GM18498 (cell line): ENCODE results near the gene LTBP2.

Source experiments
- ATAC-seq: cut with Tn5 transposase; IDR thresholded peaks from one replicate; pipeline ENCODE4 v1.9.1; 2021; ENCODE audit warnings: mild to moderate bottlenecking, moderate library complexity; ENCODE audit not compliant: unreplicated experiment

LTBP2 gene

DNA sequence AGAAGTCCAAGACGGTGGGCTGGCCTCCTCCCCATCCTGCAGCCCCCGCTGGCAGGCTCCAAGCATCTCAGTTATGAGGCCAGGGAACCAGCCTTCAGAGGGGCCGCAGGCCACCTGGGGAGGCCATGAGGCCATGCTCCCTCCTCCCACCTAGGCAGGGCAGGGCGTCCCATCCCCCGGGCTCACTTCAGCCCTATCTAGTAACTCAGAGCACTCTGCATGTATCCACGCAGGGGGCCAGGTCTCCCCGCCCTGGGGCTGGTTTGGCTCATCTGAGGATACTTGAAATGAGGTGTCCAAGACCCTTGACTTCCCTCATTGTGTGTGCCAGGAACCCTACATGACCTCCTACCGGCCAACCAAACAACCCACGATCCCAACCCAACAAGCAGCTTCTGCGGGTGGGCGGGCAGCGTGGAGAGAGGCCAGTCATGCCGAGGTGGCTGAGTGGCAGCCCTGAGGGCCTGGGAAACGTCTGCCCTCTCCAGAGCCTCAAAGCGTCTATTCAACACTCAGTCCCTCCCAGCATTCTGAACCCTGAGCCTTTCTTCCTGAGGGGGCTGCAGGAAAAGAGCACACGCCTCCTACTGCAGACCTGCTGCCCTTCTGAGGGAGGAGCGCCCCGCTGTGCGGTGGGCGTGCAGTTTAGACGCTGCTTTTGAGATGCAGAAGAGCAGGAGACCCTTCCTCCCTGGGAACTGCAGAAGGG is 101.7 kb downstream of the LTBP2 start:
- no peak for ATAC-seq

- ATAC-seq, result no peak
These were observed 102.3 kb downstream of the LTBP2 start for GRCh38 chr14:74509587-74510222.

- no peak for ATAC-seq
These were observed 103.1 kb downstream of the LTBP2 start for GRCh38 chr14:74508844-74509428.

- no peak for ATAC-seq
These were observed 103.7 kb downstream of the LTBP2 start for GRCh38 chr14:74508292-74508731.

- ATAC-seq, result no peak
These were observed 104.2 kb downstream of the LTBP2 start for GRCh38 chr14:74507840-74508239.

GRCh38 chr14:74507085-74507484 is 105.0 kb downstream of the LTBP2 start:
- ATAC-seq, result no peak

DNA sequence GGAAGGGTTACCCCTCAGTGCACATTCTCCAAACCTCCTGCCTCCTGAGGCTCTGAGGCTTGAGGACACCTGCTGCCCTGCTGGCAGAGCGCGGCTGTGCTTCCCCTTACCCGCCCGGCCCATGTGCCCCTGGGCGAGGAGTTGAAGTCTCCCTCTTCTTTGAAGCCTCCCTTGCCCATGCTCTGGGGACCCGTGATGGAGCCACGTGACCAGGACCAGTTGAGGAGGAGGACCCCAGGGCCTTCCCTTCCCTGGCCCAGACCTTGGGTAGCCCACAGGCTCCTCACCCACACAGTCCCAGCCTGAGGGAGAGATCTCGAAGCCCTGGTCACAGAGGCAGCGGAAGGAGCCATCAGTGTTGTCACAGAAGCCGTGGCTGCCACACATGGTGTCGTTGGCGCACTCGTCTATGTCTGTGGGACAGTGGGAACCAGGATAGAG is 105.6 kb downstream of the LTBP2 start:
- ATAC-seq, result no peak

GRCh38 chr14:74505831-74506230 is 106.2 kb downstream of the LTBP2 start:
- ATAC-seq, result no peak

DNA sequence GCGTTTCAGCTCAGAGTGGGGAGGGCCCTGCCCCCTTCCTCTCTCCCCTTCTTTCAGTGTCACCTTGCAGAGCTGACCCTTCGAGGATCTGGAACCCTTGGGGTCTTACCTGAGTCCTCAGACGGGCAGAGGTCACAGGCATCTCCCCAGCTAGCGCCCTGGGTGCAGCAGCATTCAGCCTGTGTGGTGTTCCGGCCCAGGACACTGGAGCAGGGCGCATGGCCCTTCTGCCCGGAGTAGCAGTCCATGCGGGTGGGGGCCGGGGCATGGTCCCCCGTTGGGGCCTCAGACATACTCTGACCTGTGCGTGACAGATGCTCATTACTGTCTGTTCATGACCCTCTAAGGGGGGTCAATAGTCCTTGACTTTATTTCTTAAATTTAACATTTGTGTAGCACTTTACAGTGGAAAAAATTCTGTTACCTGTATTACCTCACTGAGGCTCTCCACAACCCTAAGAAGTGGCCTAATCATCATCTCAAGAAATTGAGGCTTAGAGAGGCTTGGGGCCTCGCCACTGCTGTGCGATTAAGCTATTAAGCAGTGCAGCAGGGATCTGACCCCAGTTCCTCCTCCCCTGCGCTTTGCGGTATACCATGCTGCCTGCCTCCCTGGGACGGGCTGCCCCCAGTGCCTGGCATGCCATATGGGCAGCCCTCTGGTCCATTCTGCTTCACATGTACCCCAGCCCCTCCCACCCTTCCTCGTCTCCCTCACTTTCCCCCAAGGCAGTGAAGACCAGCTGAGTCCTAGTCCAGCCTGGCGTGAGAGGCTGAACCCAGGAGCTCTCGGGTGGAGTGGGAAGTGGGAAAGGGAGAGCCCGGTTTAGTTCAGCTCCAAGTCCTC is 106.9 kb downstream of the LTBP2 start:
- no peak for ATAC-seq

- no peak for ATAC-seq
These were observed 107.6 kb downstream of the LTBP2 start for GRCh38 chr14:74504412-74504811.

DNA sequence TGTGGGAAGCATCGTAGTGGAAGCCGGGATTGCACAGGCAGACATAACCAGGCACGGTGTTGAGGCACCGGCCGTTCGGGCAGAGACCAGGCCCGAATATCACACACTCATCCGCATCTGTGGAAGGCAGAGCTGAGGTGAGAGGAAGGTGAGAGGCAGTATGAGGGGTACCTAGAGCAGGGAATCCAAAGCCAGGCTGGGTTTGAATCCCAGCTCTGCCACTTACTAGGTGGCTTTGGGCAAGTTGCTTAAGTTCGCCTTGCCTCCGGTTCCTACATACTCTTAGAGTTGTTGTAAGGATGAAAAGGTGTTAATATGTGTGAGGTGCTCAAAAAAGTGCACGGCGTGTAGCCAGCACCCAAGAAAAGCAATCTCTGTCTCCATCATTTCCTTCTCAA is 108.1 kb downstream of the LTBP2 start:
- no peak for ATAC-seq

DNA sequence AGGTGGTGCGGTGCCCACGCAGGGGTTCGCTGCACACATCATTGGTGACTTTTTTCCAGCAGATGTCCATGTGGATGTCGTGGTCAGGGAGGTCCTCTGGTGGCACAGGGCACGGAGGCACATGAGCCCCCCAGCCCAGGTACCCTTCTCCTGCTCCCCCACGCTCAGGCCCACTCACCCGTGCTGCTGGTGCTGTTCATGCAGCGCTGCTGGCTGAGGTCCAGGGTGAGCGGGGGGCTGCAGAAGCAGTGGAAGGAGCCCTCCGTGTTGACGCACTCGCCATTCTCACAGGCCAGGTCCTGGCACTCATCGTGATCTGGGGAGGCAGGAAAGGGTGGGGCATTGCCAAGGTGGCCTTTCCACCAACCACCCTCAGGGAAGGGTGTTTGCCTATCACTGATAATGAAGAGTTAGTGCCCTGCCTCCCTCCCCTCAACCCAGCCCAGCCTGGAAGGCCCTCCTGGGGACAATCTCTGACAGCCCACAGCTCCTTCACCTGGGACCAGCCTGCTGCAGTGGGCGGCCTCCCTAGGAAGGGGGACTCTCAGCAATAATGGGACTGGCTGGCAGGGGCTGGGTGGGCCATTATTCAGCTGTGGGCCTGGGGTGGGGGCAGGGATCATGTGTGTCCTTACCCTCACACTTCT is 108.6 kb downstream of the LTBP2 start:
- ATAC-seq, result no peak

GRCh38 chr14:74502236-74503019 is 109.6 kb downstream of the LTBP2 start:
- no peak for ATAC-seq

DNA sequence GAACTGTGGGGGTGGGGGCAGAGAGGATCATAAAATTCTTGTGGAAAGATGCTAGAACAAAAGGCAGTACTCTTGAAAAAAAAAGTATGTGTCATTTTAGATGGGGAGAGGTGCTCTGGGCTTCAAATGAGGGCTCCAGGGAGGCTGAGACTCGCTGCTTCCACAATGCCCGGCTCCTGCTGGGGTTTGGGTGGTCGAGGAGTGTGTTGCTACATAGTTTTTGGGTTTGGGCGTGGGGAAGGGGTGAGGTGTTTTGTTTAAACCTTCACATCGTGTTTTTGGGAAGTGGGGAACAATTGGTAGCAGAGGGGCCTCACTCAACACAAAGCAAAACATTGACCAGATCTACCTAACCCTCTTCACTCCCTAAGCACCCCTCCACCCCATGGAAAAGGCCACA is 110.3 kb downstream of the LTBP2 start:
- ATAC-seq, result no peak

GRCh38 chr14:74501135-74501614 is 110.9 kb downstream of the LTBP2 start:
- no peak for ATAC-seq

- no peak for ATAC-seq
These were observed 111.5 kb downstream of the LTBP2 start for GRCh38 chr14:74500417-74501134.

DNA sequence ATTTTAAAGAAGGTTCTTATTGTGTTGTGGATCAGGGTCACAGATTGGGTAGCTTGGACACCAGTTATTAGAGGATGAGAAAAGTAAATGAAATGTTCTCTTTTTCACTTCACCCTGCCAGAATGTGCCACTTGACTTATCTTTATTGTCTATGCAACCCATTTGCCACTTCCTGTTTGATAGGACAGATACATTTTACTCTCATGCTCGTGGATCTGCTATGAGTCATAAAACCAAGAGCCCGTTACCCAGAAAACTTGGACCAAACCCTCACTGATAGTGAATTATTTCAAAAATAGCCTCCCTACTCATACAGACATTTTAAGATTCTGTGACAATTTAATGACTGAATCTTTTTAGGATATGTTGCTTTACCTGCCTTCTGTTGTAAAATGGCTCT is 116.7 kb downstream of the LTBP2 start:
- no peak for ATAC-seq

DNA sequence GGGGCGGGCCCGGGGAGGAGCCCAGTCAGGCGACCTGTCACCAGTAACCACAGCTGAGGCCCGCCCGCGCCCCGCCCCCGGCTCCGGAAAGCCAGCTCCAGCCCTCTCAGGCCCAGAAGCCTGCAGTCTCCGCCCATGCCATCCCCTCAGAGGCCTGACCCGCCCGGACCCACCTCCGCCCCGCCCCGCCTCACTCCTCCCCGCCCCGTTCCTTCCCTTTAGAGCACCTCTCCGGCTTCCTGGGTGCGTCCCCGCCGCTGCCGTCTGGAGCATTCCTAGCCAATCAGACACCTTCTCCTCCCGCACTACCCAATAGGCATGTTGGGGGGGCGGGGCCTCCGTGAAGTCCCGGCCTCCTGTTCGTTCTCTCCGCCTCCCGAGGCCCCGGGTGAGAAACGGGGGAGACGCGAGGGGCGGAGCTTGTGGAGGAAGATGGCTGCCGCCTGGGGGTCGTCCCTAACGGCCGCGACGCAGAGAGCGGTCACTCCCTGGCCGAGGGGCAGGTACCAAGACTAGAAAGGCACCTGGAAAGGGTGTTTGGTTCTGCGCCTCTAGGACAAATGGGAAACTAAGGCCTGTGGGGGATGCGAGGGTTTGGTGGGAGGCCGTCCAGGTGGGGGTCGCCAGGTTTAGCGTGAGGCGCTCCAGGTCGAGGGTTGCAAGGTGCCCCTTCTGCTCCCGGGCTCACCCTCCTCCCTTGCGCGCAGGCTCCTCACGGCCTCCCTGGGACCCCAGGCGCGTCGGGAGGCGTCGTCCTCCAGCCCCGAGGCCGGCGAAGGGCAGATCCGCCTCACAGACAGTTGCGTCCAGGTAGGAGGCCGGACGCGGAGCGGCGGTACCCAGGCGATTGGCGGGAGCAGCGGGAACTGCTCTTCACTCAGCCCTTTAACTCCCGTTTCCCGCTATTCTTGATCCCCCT is 118.4 kb downstream of the LTBP2 start, which contains the start of gene ISCA2:
TSS of gene ISCA2 (plus strand) at position 423 of the 919 bp plus-strand sequence. CDS start at position 433, 10 bp downstream.
- peak; percentile 88 for ATAC-seq
